HepG2 (cell line): ENCODE data around the gene ZNF33B. TPM values are rescaled to one million over a fixed set of nuclear protein-coding genes. Genes with fewer than 3 reads are reported as not detected.
"Not testable (repeated sequence)": the region's sequence is repeated elsewhere in the genome, so short reads cannot be mapped to it uniquely, and the experiment has no call there.

Experiments used
- ATF3 ChIP-seq: sonication (generic); formaldehyde crosslinking; IDR thresholded peaks from 2 replicates; pipeline ENCODE4 v1.4.0; 2020; ENCODE audit warnings: missing genetic modification reagents
- CEBPG ChIP-seq: IDR thresholded peaks from 2 replicates; pipeline ENCODE4 v1.6.1; 2016
- CREM ChIP-seq, 2 experiments: sonication (generic) in 1 of 2; formaldehyde crosslinking in 1 of 2; IDR thresholded peaks; 2 replicates each; pipeline versions ENCODE4 v1.4.0 to v1.6.1; 2016 to 2020; ENCODE audit warnings: antibody characterized with exemption in 1 of 2, mild to moderate bottlenecking in 1 of 2, missing genetic modification reagents in 1 of 2
- RXRA ChIP-seq: sonication (generic); formaldehyde crosslinking; IDR thresholded peaks from 2 replicates; pipeline ENCODE4 v1.5.1; 2020; ENCODE audit warnings: missing genetic modification reagents
- SOX5 ChIP-seq: IDR thresholded peaks from 2 replicates; pipeline ENCODE4 v1.6.1; 2016; ENCODE audit warnings: borderline replicate concordance
- TAF1 ChIP-seq: sonication (generic); formaldehyde crosslinking; IDR thresholded peaks from 2 replicates; pipeline ENCODE4 v1.4.0; 2020; ENCODE audit warnings: missing genetic modification reagents
- ZNF281 ChIP-seq: sonication (generic); formaldehyde crosslinking; IDR thresholded peaks from 2 replicates; pipeline ENCODE4 v1.4.0; 2020; ENCODE audit warnings: missing genetic modification reagents, borderline replicate concordance
- ZNF614 ChIP-seq: IDR thresholded peaks from 2 replicates; pipeline ENCODE4 v1.6.1; 2018; ENCODE audit warnings: missing biosample characterization, missing genetic modification reagents, inconsistent platforms, borderline replicate concordance
- ZNF619 ChIP-seq: sonication (generic); formaldehyde crosslinking; IDR thresholded peaks from 2 replicates; pipeline ENCODE4 v1.4.0; 2020; ENCODE audit warnings: mild to moderate bottlenecking, missing genetic modification reagents
- ZNF776 ChIP-seq: sonication (generic); formaldehyde crosslinking; IDR thresholded peaks from 2 replicates; pipeline ENCODE4 v1.4.0; 2020; ENCODE audit warnings: mild to moderate bottlenecking, missing genetic modification reagents
- ZSCAN21 ChIP-seq: sonication (generic); formaldehyde crosslinking; IDR thresholded peaks from 2 replicates; pipeline ENCODE4 v1.8.0; 2022; ENCODE audit warnings: mild to moderate bottlenecking, missing genetic modification reagents, moderate library complexity, borderline replicate concordance
- polyA plus RNA-seq, 8 experiments: library from polyadenylated mRNA; depleted of rRNA in 3 of 8; stranded (reverse) in 7 of 8; unstranded in 1 of 8; fragments of >200 nt; fragmentation: Illumina TruSeq in 4 of 8; extraction: Trizol in 4 of 8; gene quantifications; 2 replicates each; pipeline versions ENCODE4 v1.2.1 to v1.2.3, GENCODE V29; 2011 to 2016; ENCODE audit warnings: low read depth in 4 of 8, missing spikeins in 1 of 8, mixed read lengths in 1 of 8; ENCODE audit not compliant: insufficient read depth in 1 of 8
- total RNA-seq, 5 experiments: library from RNA; depleted of rRNA; stranded (reverse); fragments of >200 nt; fragmentation: Illumina TruSeq; extraction: Trizol; gene quantifications; 2 replicates each; pipeline ENCODE4 v1.2.3, GENCODE V29; 2016; ENCODE audit warnings: low read depth in 1 of 5
- TF ChIP-seq, protein P1 (sequence below): sonication (generic); formaldehyde crosslinking; IDR thresholded peaks from one replicate; pipeline ENCODE4 v1.5.1; 2020; ENCODE audit warnings: mild to moderate bottlenecking, missing genetic modification reagents; ENCODE audit errors: not compliant biosample characterization
- TF ChIP-seq, protein P2 (sequence below): sonication (generic); formaldehyde crosslinking; IDR thresholded peaks from 2 replicates; pipeline ENCODE4 v1.4.0; 2020; ENCODE audit warnings: missing genetic modification reagents, mild to moderate bottlenecking, borderline replicate concordance

Gene ZNF33B
- total and polyA plus RNA-seq, 2 of the 13 experiments (the other 11 are each of a cell fraction or from before 2014, with no cell fraction given): 18.4 to 23.5 TPM

GRCh38 chr10:42665181-42665979, 27.0 kb upstream of the ZNF33B start (continued):
- TF ChIP-seq, protein P1, sequence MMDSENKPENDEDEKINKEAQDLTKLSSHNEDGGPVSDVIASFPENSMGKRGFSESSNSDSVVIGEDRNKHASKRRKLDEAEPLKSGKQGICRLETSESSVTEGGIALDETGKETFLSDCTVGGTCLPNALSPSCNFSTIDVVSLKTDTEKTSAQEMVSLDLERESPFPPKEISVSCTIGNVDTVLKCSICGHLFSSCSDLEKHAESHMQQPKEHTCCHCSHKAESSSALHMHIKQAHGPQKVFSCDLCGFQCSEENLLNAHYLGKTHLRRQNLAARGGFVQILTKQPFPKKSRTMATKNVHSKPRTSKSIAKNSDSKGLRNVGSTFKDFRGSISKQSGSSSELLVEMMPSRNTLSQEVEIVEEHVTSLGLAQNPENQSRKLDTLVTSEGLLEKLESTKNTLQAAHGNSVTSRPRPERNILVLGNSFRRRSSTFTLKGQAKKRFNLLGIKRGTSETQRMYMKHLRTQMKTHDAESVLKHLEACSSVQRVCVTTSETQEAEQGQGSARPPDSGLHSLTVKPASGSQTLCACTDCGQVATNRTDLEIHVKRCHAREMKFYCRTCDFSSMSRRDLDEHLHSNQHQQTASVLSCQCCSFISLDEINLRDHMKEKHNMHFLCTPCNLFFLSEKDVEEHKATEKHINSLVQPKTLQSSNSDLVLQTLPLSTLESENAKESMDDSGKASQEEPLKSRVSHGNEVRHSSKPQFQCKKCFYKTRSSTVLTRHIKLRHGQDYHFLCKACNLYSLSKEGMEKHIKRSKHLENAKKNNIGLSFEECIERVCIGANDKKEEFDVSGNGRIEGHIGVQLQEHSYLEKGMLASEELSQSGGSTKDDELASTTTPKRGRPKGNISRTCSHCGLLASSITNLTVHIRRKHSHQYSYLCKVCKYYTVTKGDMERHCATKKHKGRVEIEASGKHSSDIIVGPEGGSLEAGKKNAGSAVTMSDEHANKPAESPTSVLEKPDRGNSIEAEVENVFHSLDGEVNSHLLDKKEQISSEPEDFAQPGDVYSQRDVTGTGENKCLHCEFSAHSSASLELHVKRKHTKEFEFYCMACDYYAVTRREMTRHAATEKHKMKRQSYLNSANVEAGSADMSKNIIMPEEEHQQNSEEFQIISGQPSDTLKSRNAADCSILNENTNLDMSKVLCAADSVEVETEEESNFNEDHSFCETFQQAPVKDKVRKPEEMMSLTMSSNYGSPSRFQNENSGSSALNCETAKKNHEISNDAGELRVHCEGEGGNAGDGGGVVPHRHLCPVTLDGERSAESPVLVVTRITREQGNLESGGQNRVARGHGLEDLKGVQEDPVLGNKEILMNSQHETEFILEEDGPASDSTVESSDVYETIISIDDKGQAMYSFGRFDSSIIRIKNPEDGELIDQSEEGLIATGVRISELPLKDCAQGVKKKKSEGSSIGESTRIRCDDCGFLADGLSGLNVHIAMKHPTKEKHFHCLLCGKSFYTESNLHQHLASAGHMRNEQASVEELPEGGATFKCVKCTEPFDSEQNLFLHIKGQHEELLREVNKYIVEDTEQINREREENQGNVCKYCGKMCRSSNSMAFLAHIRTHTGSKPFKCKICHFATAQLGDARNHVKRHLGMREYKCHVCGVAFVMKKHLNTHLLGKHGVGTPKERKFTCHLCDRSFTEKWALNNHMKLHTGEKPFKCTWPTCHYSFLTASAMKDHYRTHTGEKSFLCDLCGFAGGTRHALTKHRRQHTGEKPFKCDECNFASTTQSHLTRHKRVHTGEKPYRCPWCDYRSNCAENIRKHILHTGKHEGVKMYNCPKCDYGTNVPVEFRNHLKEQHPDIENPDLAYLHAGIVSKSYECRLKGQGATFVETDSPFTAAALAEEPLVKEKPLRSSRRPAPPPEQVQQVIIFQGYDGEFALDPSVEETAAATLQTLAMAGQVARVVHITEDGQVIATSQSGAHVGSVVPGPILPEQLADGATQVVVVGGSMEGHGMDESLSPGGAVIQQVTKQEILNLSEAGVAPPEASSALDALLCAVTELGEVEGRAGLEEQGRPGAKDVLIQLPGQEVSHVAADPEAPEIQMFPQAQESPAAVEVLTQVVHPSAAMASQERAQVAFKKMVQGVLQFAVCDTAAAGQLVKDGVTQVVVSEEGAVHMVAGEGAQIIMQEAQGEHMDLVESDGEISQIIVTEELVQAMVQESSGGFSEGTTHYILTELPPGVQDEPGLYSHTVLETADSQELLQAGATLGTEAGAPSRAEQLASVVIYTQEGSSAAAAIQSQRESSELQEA: peak; percentile 36
- peak; percentile 79 for TF ChIP-seq CEBPG
- TF ChIP-seq ATF3: 0 out of 2 replicates have a peak, but pooled peaks have one; percentile 19
- TF ChIP-seq, protein P2, sequence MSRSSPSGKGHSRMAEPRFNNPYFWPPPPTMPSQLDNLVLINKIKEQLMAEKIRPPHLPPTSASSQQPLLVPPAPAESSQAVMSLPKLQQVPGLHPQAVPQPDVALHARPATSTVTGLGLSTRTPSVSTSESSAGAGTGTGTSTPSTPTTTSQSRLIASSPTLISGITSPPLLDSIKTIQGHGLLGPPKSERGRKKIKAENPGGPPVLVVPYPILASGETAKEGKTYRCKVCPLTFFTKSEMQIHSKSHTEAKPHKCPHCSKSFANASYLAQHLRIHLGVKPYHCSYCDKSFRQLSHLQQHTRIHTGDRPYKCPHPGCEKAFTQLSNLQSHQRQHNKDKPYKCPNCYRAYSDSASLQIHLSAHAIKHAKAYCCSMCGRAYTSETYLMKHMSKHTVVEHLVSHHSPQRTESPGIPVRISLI: peak; percentile 20; the same call in 1 of the 2 replicates
- peak; percentile 63 for TF ChIP-seq RXRA (CRISPR knock-in tag)
- TF ChIP-seq ZNF776 (CRISPR knock-in tag): 0 out of 2 replicates have a peak, but pooled peaks have one; percentile 51
- peak; percentile 28; the same call in 1 of the 2 replicates for TF ChIP-seq ZNF614
- TF ChIP-seq ZNF281 (CRISPR knock-in tag): peak; percentile 95
- peak; percentile 38; the same call in 1 of the 2 replicates for TF ChIP-seq SOX5
- peak; percentile 63; the same call in 1 of the 2 replicates for TF ChIP-seq ZSCAN21 (CRISPR knock-in tag)
- TF ChIP-seq TAF1 (CRISPR knock-in tag): peak; percentile 29; the same call in 1 of the 2 replicates
- TF ChIP-seq CREM (IDR thresholded peaks at IDR 0.05): peak; percentile 16; the same call in 1 of the 2 replicates
- TF ChIP-seq CREM (CRISPR knock-in tag; IDR thresholded peaks at IDR 0.05): not testable (repeated sequence)
- TF ChIP-seq ZNF619: 0 out of 2 replicates have a peak, but pooled peaks have one; percentile 33
